Osteocyte (in vitro differentiated cells): Measurements from ENCODE around the gene VPS4B. TPM values are rescaled to one million over a fixed set of nuclear protein-coding genes. Genes with fewer than 3 reads are reported as not detected.

Experiments used
- DNase-seq: peaks from one replicate; pipeline ENCODE4 v3.0.0; 2021; ENCODE audit warnings: mixed read lengths; ENCODE audit not compliant: unreplicated experiment; ENCODE audit errors: extremely low spot score
- H3K27ac Mint-ChIP-seq: one replicate; pipeline ENCODE4 v1.8.0; 2021; ENCODE audit warnings: mild to moderate bottlenecking, mixed read lengths; ENCODE audit not compliant: unreplicated experiment
- H3K27me3 Mint-ChIP-seq: one replicate; pipeline ENCODE4 v1.8.0; 2021; ENCODE audit warnings: mixed read lengths; ENCODE audit not compliant: unreplicated experiment
- H3K36me3 Mint-ChIP-seq: one replicate; pipeline ENCODE4 v1.8.0; 2021; ENCODE audit warnings: mixed read lengths; ENCODE audit not compliant: unreplicated experiment
- H3K4me1 Mint-ChIP-seq: one replicate; pipeline ENCODE4 v1.8.0; 2021; ENCODE audit warnings: mixed read lengths; ENCODE audit not compliant: unreplicated experiment
- H3K4me3 Mint-ChIP-seq: one replicate; pipeline ENCODE4 v1.8.0; 2021; ENCODE audit warnings: mild to moderate bottlenecking, moderate library complexity, mixed read lengths; ENCODE audit not compliant: unreplicated experiment
- H3K9me3 Mint-ChIP-seq: one replicate; pipeline ENCODE4 v1.8.0; 2021; ENCODE audit warnings: mixed read lengths; ENCODE audit not compliant: unreplicated experiment
- total RNA-seq: library from RNA; stranded (reverse); gene quantifications from 2 replicates; pipeline ENCODE4 v1.2.1, GENCODE V29; 2021
- TF ChIP-seq, protein P1 (sequence below): fragments of 200-600 bp; sonication (generic); IDR thresholded peaks from 2 replicates; pipeline ENCODE4 v1.5.0; 2021; ENCODE audit warnings: antibody characterized with exemption, mild to moderate bottlenecking, moderate library complexity

VPS4B gene
- total RNA-seq, 1 donor from 2014 or later: 59.1 TPM

GRCh38 chr18:63368611-63369010 lies 53.7 kb downstream of the VPS4B start:
- TF ChIP-seq, protein P1, sequence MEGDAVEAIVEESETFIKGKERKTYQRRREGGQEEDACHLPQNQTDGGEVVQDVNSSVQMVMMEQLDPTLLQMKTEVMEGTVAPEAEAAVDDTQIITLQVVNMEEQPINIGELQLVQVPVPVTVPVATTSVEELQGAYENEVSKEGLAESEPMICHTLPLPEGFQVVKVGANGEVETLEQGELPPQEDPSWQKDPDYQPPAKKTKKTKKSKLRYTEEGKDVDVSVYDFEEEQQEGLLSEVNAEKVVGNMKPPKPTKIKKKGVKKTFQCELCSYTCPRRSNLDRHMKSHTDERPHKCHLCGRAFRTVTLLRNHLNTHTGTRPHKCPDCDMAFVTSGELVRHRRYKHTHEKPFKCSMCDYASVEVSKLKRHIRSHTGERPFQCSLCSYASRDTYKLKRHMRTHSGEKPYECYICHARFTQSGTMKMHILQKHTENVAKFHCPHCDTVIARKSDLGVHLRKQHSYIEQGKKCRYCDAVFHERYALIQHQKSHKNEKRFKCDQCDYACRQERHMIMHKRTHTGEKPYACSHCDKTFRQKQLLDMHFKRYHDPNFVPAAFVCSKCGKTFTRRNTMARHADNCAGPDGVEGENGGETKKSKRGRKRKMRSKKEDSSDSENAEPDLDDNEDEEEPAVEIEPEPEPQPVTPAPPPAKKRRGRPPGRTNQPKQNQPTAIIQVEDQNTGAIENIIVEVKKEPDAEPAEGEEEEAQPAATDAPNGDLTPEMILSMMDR: no peak
- Mint-ChIP-seq H3K36me3 (peaks cover 4% of the 10 kb centered on the region), H3K4me3 (peak overlapping the region; percentile 85), H3K4me1 (peaks cover 30% of the 10 kb centered on the region), H3K27me3 (no peaks in the 10 kb centered on the region), H3K9me3 (no peaks in the 10 kb centered on the region), H3K27ac (peak overlapping the region; percentile 75)
- DNase-seq: no peak

DNA sequence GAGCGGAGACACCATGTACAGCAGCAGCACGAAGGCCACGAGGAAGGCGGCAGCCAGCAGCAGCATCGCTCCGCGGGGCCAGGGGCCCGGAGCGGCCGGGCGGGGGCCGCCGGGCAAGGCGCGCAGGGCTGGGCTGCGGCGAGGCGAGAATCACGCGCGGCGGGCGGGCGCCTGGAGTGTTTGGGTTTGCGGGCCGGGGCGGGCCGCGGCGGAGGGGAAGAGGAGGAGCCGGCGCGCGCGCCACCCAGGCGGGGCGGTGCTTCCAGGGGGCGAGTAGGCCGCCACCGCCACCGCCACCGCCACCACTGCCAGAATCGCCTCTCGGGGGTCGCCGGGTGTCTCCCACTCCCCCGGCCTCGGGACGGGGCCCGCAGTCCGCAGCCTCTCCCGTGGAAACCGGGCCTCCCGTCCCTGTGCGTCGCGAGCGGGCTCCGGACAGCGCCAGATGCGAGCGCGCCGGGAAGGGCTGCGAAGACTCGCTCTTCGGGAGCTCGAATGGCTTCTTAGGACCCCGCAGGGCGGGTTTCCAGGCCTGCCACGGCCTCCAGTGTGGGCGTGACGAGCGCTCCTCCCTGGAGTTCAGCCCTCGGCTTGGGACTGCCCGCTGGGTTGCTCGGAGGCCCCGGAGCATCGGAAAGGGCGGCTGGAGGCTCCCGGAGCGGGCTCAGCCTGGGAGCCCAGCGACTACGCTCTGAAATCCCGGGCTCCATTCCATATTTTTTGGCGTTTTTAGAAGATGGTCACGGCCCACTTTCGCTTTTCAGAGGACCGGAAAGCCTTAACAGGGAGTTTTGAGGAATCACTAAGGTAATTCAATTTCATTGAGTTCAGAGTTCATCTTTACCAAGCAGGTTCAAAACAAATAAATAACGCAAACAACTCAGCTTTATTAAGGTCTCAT lies 55.0 kb downstream of the VPS4B start, which contains the start of gene KDSR:
Gene KDSR (minus strand): TSS at position 154 of the 901 bp plus-strand sequence. CDS start 88 bp downstream, at position 66.
- Mint-ChIP-seq H3K27me3 (no peaks in the 10 kb centered on the region), H3K4me3 (peak within 1 kb of the TSS; percentile 96), H3K36me3 (peaks cover 10% of the 10 kb centered on the region), H3K27ac (peak within 1 kb of the TSS; percentile 87), H3K9me3 (no peaks in the 10 kb centered on the region), H3K4me1 (peaks cover 30% of the 10 kb centered on the region)
- TF ChIP-seq, protein P1: no peak
- peak; percentile 99 for DNase-seq

GRCh38 chr18:63366213-63367052 lies 55.8 kb downstream of the VPS4B start:
- H3K36me3 Mint-ChIP-seq: peaks cover 15% of the 10 kb centered on the region
- peak overlapping the region; percentile 79 for H3K27ac Mint-ChIP-seq
- H3K4me1 Mint-ChIP-seq: peaks cover 30% of the 10 kb centered on the region
- TF ChIP-seq, protein P1: no peak
- H3K27me3 Mint-ChIP-seq: no peaks in the 10 kb centered on the region
- H3K9me3 Mint-ChIP-seq: no peaks in the 10 kb centered on the region
- DNase-seq: no peak
- peak overlapping the region; percentile 96 for H3K4me3 Mint-ChIP-seq

GRCh38 chr18:63365876-63366212 lies 56.4 kb downstream of the VPS4B start:
- H3K4me1 Mint-ChIP-seq: peaks cover 30% of the 10 kb centered on the region
- DNase-seq: no peak
- TF ChIP-seq, protein P1: no peak

More at GRCh38 chr18:63365876-63366212, 56.4 kb downstream of the VPS4B start:
- H3K9me3 Mint-ChIP-seq: no peaks in the 10 kb centered on the region
- no peaks in the 10 kb centered on the region for H3K27me3 Mint-ChIP-seq
- H3K4me3 Mint-ChIP-seq: peak overlapping the region; percentile 96
- H3K36me3 Mint-ChIP-seq: peaks cover 15% of the 10 kb centered on the region
- H3K27ac Mint-ChIP-seq: peak overlapping the region; percentile 79
